ENCODE results near the gene C1orf21.

DNA sequence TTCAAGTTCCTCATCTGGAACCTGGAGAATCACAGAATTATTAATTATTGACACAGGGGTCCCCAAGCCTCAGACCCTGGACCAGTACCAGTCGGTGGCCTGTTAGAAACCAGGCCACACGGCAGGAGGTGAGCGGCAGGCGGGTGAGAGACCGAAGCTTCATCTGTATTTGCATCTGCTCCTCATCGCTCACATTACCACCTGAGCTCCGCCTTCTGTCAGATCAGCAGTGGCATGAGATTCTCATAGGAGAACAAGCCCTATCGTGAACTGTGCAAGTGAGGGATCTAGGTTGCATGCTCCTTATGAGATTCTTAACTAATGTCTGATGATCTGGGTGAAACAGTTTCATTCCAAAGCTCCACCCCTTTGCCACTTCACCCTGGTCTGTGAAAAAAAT lies 125.9 kb downstream of the C1orf21 start:
- TF ChIP-seq POLR2A (IDR thresholded peaks at IDR 0.05; ENCODE audit: low read depth, low read length) (no peak), SPI1 (IDR thresholded peaks at IDR 0.05; ENCODE audit: low read depth, low read length) (no peak), POU2F2 (IDR thresholded peaks at IDR 0.05; ENCODE audit: low read depth, low read length) (no peak), POLR2AphosphoS5 (IDR thresholded peaks at IDR 0.05; ENCODE audit: low read depth, low read length) (no peak)

Data from GM12891 (cell line).